Measurements from ENCODE around the gene HK1.
"Not testable (repeated sequence)": the region's sequence is repeated elsewhere in the genome, so short reads cannot be mapped to it uniquely, and the experiment has no call there.

DNA sequence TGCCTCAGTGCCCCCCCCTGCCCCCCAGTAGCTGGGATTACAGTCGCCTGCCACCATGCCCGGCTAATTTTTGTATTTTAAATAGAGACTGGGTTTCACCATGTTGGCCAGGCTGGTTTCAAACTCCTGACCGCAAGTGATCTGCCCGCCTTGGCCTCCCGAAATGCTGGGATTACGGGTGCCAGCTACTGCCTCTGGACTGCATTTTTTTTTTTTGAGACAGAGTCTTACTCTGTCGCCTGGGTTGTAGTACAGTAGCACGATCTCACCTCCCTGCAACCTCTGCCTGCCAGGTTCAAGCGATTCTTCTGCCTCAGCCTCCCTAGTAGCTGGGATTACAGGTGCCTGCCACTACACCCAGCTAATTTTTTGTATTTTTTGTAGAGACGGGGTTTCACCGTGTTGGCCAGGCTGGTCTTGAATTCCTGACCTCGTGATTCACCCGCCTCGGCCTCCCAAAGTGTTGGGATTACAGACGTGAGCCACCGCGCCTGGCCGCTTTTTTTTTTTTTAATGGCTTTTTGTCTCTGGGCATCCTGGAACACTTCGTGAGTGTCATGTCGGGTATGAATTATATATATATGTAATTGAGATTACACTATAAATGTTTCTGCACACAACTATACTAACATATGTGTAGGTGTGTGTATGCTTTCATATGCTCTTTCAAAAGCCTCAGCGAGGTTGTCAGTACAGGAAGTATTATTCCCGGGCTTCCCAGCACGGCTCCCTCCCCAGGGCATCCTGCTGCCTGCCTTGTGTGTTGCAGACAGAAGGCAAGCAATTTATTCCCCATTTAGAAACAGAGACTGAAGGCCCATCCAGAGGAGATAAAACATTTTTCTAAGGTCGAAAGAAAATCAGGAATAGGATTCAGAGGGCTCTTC lies 47.6 kb downstream of the HK1 start:
- TF ChIP-seq, protein P1, sequence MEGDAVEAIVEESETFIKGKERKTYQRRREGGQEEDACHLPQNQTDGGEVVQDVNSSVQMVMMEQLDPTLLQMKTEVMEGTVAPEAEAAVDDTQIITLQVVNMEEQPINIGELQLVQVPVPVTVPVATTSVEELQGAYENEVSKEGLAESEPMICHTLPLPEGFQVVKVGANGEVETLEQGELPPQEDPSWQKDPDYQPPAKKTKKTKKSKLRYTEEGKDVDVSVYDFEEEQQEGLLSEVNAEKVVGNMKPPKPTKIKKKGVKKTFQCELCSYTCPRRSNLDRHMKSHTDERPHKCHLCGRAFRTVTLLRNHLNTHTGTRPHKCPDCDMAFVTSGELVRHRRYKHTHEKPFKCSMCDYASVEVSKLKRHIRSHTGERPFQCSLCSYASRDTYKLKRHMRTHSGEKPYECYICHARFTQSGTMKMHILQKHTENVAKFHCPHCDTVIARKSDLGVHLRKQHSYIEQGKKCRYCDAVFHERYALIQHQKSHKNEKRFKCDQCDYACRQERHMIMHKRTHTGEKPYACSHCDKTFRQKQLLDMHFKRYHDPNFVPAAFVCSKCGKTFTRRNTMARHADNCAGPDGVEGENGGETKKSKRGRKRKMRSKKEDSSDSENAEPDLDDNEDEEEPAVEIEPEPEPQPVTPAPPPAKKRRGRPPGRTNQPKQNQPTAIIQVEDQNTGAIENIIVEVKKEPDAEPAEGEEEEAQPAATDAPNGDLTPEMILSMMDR (IDR thresholded peaks at IDR 0.05), result not testable (repeated sequence)
- TF ChIP-seq POLR2A (IDR thresholded peaks at IDR 0.05), result not testable (repeated sequence)

Data from gastroesophageal sphincter (tissue), 3 donors.